ENCODE data around the gene ARHGEF19. TPM values are rescaled to one million over a fixed set of nuclear protein-coding genes. Genes with fewer than 3 reads are reported as not detected.

Gene ARHGEF19
- total and polyA plus RNA-seq, 9 of the 15 experiments (the other 6 are each of a cell fraction or from before 2014, with no cell fraction given): 0.73 to 21.0 (median 5.2) TPM

GRCh38 chr1:16172964-16173446 is 39.4 kb downstream of the ARHGEF19 start (continued):
- TF ChIP-seq TFAM (CRISPR knock-in tag; conservative IDR thresholded peaks at IDR 0.05) (no peak), BRCA1 (IDR thresholded peaks at IDR 0.05) (no peak), BRCA1 (CRISPR knock-in tag; IDR thresholded peaks at IDR 0.05) (no peak), MEF2A (IDR thresholded peaks at IDR 0.05; ENCODE audit: control insufficient read depth, low read depth, low read length) (no peak), E2F3 (CRISPR knock-in tag; IDR thresholded peaks at IDR 0.05) (no peak), ZNF347 (CRISPR knock-in tag; IDR thresholded peaks at IDR 0.05; ENCODE audit: low read depth) (no peak), ZNF668 (CRISPR knock-in tag; IDR thresholded peaks at IDR 0.05) (no peak), BRD4 (IDR thresholded peaks at IDR 0.05) (no peak), CHCHD3 (CRISPR knock-in tag; IDR thresholded peaks at IDR 0.05) (0 out of 2 replicates have a peak, but pooled peaks have one; percentile 36), GTF2E2 (tag; IDR thresholded peaks at IDR 0.05) (no peak), SP1 (CRISPR knock-in tag; IDR thresholded peaks at IDR 0.05) (no peak), TEAD4 (IDR thresholded peaks at IDR 0.05; ENCODE audit: low read length) (no peak), TEAD4 (CRISPR knock-in tag; IDR thresholded peaks at IDR 0.05; ENCODE audit: borderline replicate concordance) (no peak), RCOR1 (IDR thresholded peaks at IDR 0.05; ENCODE audit: borderline replicate concordance in 1 of 2, low read depth in 2 of 2, low read length in 2 of 2) (peak in 1 of 2 experiments; percentile 45; a peak in 2 of 4 replicates), NFXL1 (CRISPR knock-in tag; IDR thresholded peaks at IDR 0.05) (no peak), ZNF175 (CRISPR knock-in tag; IDR thresholded peaks at IDR 0.05; ENCODE audit: low read depth) (peak; percentile 74; the same call in 1 of the 2 replicates), MBD1 (CRISPR knock-in tag; IDR thresholded peaks at IDR 0.05) (no peak), ZNF395 (CRISPR knock-in tag; IDR thresholded peaks at IDR 0.05) (peak; percentile 55; the same call in 1 of the 2 replicates), CBX8 (IDR thresholded peaks at IDR 0.05; ENCODE audit: borderline replicate concordance, extremely low read depth, low read depth, low read length, poor library complexity, severe bottlenecking) (no peak), ZKSCAN1 (IDR thresholded peaks at IDR 0.05; ENCODE audit: low read depth, low read length) (peak; percentile 10; the same call in 1 of the 2 replicates), TARDBP (IDR thresholded peaks at IDR 0.05) (no peak), EWSR1 (IDR thresholded peaks at IDR 0.05; ENCODE audit: borderline replicate concordance, low read depth, partially characterized antibody) (no peak), CREB1 (IDR thresholded peaks at IDR 0.05) (no peak), CREB1 (CRISPR knock-in tag; IDR thresholded peaks at IDR 0.05) (peak; percentile 42; the same call in 1 of the 2 replicates), ZNF766 (CRISPR knock-in tag; conservative IDR thresholded peaks at IDR 0.05) (no peak), KDM4B (IDR thresholded peaks at IDR 0.05; ENCODE audit: borderline replicate concordance in 2 of 2, low read depth in 1 of 2) (no peak), RFX5 (IDR thresholded peaks at IDR 0.05; ENCODE audit: low read depth, low read length) (no peak)

Measured in K562 (cell line).